Neural cell (in vitro differentiated cells): ENCODE measurements around the gene CD300H. TPM values are rescaled to one million over a fixed set of nuclear protein-coding genes. Genes with fewer than 3 reads are reported as not detected.

ENCODE experiments used
- H2AFZ ChIP-seq: fragments of 200-600, 300-800 bp; sonication (generic), shearing (Covaris generic); 2 replicates; pipeline ENCODE4 v1.6.0; 2014; ENCODE audit warnings: low read depth, mild to moderate bottlenecking, antibody characterized with exemption, low read length, moderate library complexity
- H3F3A ChIP-seq: fragments of 200-600 bp; shearing (Covaris generic); 2 replicates; pipeline ENCODE4 v1.6.1; 2016; ENCODE audit warnings: mild to moderate bottlenecking, moderate library complexity, mixed read lengths, antibody characterized with exemption, low read length; ENCODE audit not compliant: insufficient read depth, poor library complexity, severe bottlenecking
- H3K27ac ChIP-seq: fragments of 200-600, 300-800 bp; sonication (generic), shearing (Covaris generic); 2 replicates; pipeline ENCODE4 v1.5.1; 2014; ENCODE audit warnings: mild to moderate bottlenecking, low read length, moderate library complexity
- H3K27me3 ChIP-seq: fragments of 300-800, 200-600 bp; sonication (generic), shearing (Covaris generic); 2 replicates; pipeline ENCODE4 v1.6.0; 2014; ENCODE audit warnings: mild to moderate bottlenecking, low read depth, low read length, moderate library complexity; ENCODE audit not compliant: insufficient read depth
- H3K36me3 ChIP-seq: fragments of 300-800, 200-600 bp; sonication (generic), shearing (Covaris generic); 2 replicates; pipeline ENCODE4 v1.5.1; 2014; ENCODE audit warnings: mild to moderate bottlenecking, antibody characterized with exemption, low read length, moderate library complexity; ENCODE audit not compliant: insufficient read depth
- H3K4me2 ChIP-seq: fragments of 300-800, 200-600 bp; sonication (generic), shearing (Covaris generic); 2 replicates; pipeline ENCODE4 v1.6.0; 2014; ENCODE audit warnings: mild to moderate bottlenecking, low read length
- H3K4me3 ChIP-seq: fragments of 300-800, 200-600 bp; sonication (generic), shearing (Covaris generic); 2 replicates; pipeline ENCODE4 v1.5.1; 2014; ENCODE audit warnings: mild to moderate bottlenecking, low read length, moderate library complexity
- H3K79me2 ChIP-seq: fragments of 200-600 bp; shearing (Covaris generic); replicated peaks from 2 replicates; pipeline ENCODE4 v1.6.0; 2014; ENCODE audit warnings: mild to moderate bottlenecking, low read length, moderate library complexity; ENCODE audit not compliant: insufficient read depth
- H3K9ac ChIP-seq: fragments of 300-800, 200-600 bp; sonication (generic), shearing (Covaris generic); 2 replicates; pipeline ENCODE4 v1.6.1; 2016; ENCODE audit warnings: mild to moderate bottlenecking, low read length, mixed read lengths
- H3K9me2 ChIP-seq: fragments of 200-600 bp; shearing (Covaris generic); 2 replicates; pipeline ENCODE4 v1.6.1; 2016; ENCODE audit warnings: mild to moderate bottlenecking, low read length, mixed read lengths; ENCODE audit not compliant: insufficient read depth
- H3K9me3 ChIP-seq: fragments of 200-600, 300-800 bp; sonication (generic), shearing (Covaris generic); 2 replicates; pipeline ENCODE4 v1.6.1; 2016; ENCODE audit warnings: mild to moderate bottlenecking, mixed run types, low read length, moderate library complexity, mixed read lengths
- H4K20me1 ChIP-seq: fragments of 200-600 bp; shearing (Covaris generic); 2 replicates; pipeline ENCODE4 v1.6.1; 2016; ENCODE audit warnings: mild to moderate bottlenecking, mixed run types; ENCODE audit not compliant: insufficient read depth
- CTCF ChIP-seq: fragments of 450-650 bp; IDR thresholded peaks from 2 replicates; pipeline ENCODE4 v1.5.1; 2014; ENCODE audit warnings: antibody characterized with exemption, mild to moderate bottlenecking, moderate library complexity; ENCODE audit not compliant: poor library complexity, severe bottlenecking
- EP300 ChIP-seq: fragments of 450-650 bp; conservative IDR thresholded peaks from 2 replicates; pipeline ENCODE4 v1.6.1; 2014; ENCODE audit warnings: antibody characterized with exemption, mild to moderate bottlenecking, moderate library complexity; ENCODE audit not compliant: poor library complexity, severe bottlenecking
- EZH2 ChIP-seq: fragments of 200-600, 300-800 bp; shearing (Covaris generic), sonication (generic); IDR thresholded peaks from 2 replicates; pipeline ENCODE4 v1.6.1; 2014; ENCODE audit warnings: antibody characterized with exemption, low read length, borderline replicate concordance, mild to moderate bottlenecking; ENCODE audit not compliant: insufficient read depth, poor library complexity, severe bottlenecking
- MXI1 ChIP-seq: fragments of 450-650 bp; conservative IDR thresholded peaks from 2 replicates; pipeline ENCODE4 v1.6.1; 2014; ENCODE audit warnings: antibody characterized with exemption, mild to moderate bottlenecking; ENCODE audit not compliant: poor library complexity, severe bottlenecking
- POLR2AphosphoS5 ChIP-seq: IDR thresholded peaks from 2 replicates; pipeline ENCODE4 v1.6.1; 2012
- RAD21 ChIP-seq: fragments of 450-650 bp; conservative IDR thresholded peaks from 2 replicates; pipeline ENCODE4 v1.6.1; 2014; ENCODE audit warnings: antibody characterized with exemption, mild to moderate bottlenecking, moderate library complexity
- REST ChIP-seq: IDR thresholded peaks from 2 replicates; pipeline ENCODE4 v1.6.1; 2012; ENCODE audit warnings: borderline replicate concordance
- SMC3 ChIP-seq: fragments of 450-650 bp; conservative IDR thresholded peaks from 2 replicates; pipeline ENCODE4 v1.6.1; 2014; ENCODE audit warnings: antibody characterized with exemption, mild to moderate bottlenecking, moderate library complexity; ENCODE audit not compliant: poor library complexity
- TAF1 ChIP-seq: IDR thresholded peaks from 2 replicates; pipeline ENCODE4 v1.6.1; 2012; ENCODE audit warnings: low read depth
- polyA plus RNA-seq: library from polyadenylated mRNA; depleted of rRNA; stranded (reverse); fragments of >200 nt; gene quantifications from 2 replicates; pipeline ENCODE4 v1.2.3, GENCODE V29; 2014

The CD300H gene
- polyA plus RNA-seq, 1 donor from 2014 or later: not detected

GRCh38 chr17:74525781-74526288 lies 41.5 kb downstream of the CD300H start:
- Histone ChIP-seq H2AFZ (no peak overlapping the region), H3K4me3 (no peak overlapping the region), H3K9me3 (no peaks in the 10 kb centered on the region), H3K27ac (no peak overlapping the region), H3K36me3 (no peaks in the 10 kb centered on the region), H3K79me2 (no peaks in the 10 kb centered on the region), H3K4me2 (no peak overlapping the region), H3F3A (no peaks in the 10 kb centered on the region), H3K27me3 (no peaks in the 10 kb centered on the region), H4K20me1 (no peaks in the 10 kb centered on the region), H3K9ac (no peak overlapping the region), H3K9me2 (no peaks in the 10 kb centered on the region)
- no peak for TF ChIP-seq CTCF
- no peak for TF ChIP-seq REST
- TF ChIP-seq EZH2: no peak
- TF ChIP-seq SMC3: no peak
- TF ChIP-seq MXI1: no peak
- no peak for TF ChIP-seq TAF1
- no peak for TF ChIP-seq POLR2AphosphoS5
- TF ChIP-seq EP300: no peak
- no peak for TF ChIP-seq RAD21

- H3K36me3 ChIP-seq: no peaks in the 10 kb centered on the region
- H4K20me1 ChIP-seq: no peaks in the 10 kb centered on the region
- no peaks in the 10 kb centered on the region for H3K9me2 ChIP-seq
- no peaks in the 10 kb centered on the region for H3F3A ChIP-seq
- no peak overlapping the region for H3K9ac ChIP-seq
- no peaks in the 10 kb centered on the region for H3K9me3 ChIP-seq
- no peaks in the 10 kb centered on the region for H3K79me2 ChIP-seq
- TF ChIP-seq RAD21 (no peak), SMC3 (no peak), POLR2AphosphoS5 (no peak), CTCF (no peak), EZH2 (no peak), MXI1 (no peak), REST (no peak), TAF1 (no peak), EP300 (no peak)
- H3K4me2 ChIP-seq: no peak overlapping the region
- no peak overlapping the region for H2AFZ ChIP-seq
- H3K27me3 ChIP-seq: no peaks in the 10 kb centered on the region
- H3K27ac ChIP-seq: no peak overlapping the region
- H3K4me3 ChIP-seq: no peak overlapping the region
Measured at GRCh38 chr17:74525465-74525725, 41.9 kb downstream of the CD300H start.
